GM12875 (cell line): ENCODE data around the gene S1PR3.

Experiments
- H3K4me3 ChIP-seq: one replicate; pipeline ENCODE4 v1.5.1; 2011; ENCODE audit warnings: low read depth, low read length, control low read depth
- CTCF ChIP-seq: IDR thresholded peaks from 2 replicates; pipeline ENCODE4 v1.5.1; 2011; ENCODE audit warnings: low read depth, mild to moderate bottlenecking, control low read depth, inconsistent platforms, low read length, moderate library complexity, borderline replicate concordance; ENCODE audit not compliant: insufficient read depth

The S1PR3 gene

GRCh38 chr9:88993327-88993726 lies 2.1 kb downstream of the S1PR3 start:
- TF ChIP-seq CTCF, result no peak
- H3K4me3 ChIP-seq, result no peak overlapping the region

GRCh38 chr9:88993871-88994460 lies 2.7 kb downstream of the S1PR3 start:
- H3K4me3 ChIP-seq, result no peak overlapping the region
- no peak for TF ChIP-seq CTCF

- TF ChIP-seq CTCF, result no peak
- no peak overlapping the region for H3K4me3 ChIP-seq
Measured at GRCh38 chr9:88994469-88995199, 3.4 kb downstream of the S1PR3 start.

GRCh38 chr9:88995200-88995577 lies 3.9 kb downstream of the S1PR3 start:
- TF ChIP-seq CTCF, result no peak
- H3K4me3 ChIP-seq, result no peak overlapping the region

GRCh38 chr9:88995627-88996026 lies 4.4 kb downstream of the S1PR3 start:
- no peak for TF ChIP-seq CTCF
- H3K4me3 ChIP-seq, result no peak overlapping the region

GRCh38 chr9:88996046-88996920 lies 5.0 kb downstream of the S1PR3 start:
- TF ChIP-seq CTCF, result no peak
- no peak overlapping the region for H3K4me3 ChIP-seq
